GM12878 (cell line): ENCODE results near the gene ZNF311. TPM values are rescaled to one million over a fixed set of nuclear protein-coding genes. Genes with fewer than 3 reads are reported as not detected.

Experiments used
- ATAC-seq: fragments of 200-7000 bp; cut with Tn5 transposase; 3 replicates; pipeline ENCODE4 v1.9.1; 2020; ENCODE audit warnings: mild to moderate bottlenecking, moderate library complexity
- BruUV-seq: library from RNA; stranded (reverse); fragments of 400-500 nt; replicated peaks from 2 replicates; lab custom pipeline; 2021; lab: Mats Ljungman, UMichigan
- CTCF ChIA-PET: fragments of 300-600 bp; sonication (Branson Sonifier 250); formaldehyde crosslinking; extraction: SDS; loops from one replicate; lab custom pipeline; 2021; ENCODE audit warnings: inconsistent platforms; lab: Yijun Ruan, JAX
- POLR2A ChIA-PET: fragments of 350-600 bp; formaldehyde crosslinking; extraction: SDS; loops from one replicate; lab custom pipeline; 2021; ENCODE audit warnings: inconsistent platforms; lab: Charles Lee
- RAD21 ChIA-PET: fragments of 300-600 bp; sonication (Branson Sonifier 250); formaldehyde crosslinking; loops from one replicate; lab custom pipeline; 2023; ENCODE audit warnings: antibody characterized with exemption; ENCODE audit not compliant: unreplicated experiment; lab: Charles Lee
- SMC1A ChIA-PET: fragments of 300-600 bp; sonication (Branson Sonifier 250); formaldehyde crosslinking; loops from one replicate; lab custom pipeline; 2023; ENCODE audit not compliant: unreplicated experiment, uncharacterized antibody; lab: Charles Lee
- DNase-seq: peaks from one replicate; pipeline ENCODE4 v3.0.0-alpha.2; 2011; ENCODE audit warnings: low read depth, low spot score
- FAIRE-seq: peaks from 3 replicates; lab custom pipeline; 2011; peaks lifted over from hg19 to GRCh38; lab: Jason Lieb, UNC
- H2AFZ ChIP-seq: 2 replicates; pipeline ENCODE4 v1.6.0; 2011; ENCODE audit warnings: low read depth, low read length, control low read depth; ENCODE audit not compliant: control insufficient read depth
- H3K27ac ChIP-seq: 2 replicates; pipeline ENCODE4 v1.5.1; 2011; ENCODE audit warnings: control low read depth; ENCODE audit not compliant: control insufficient read depth, insufficient read depth
- H3K27me3 ChIP-seq, 2 experiments: replicated peaks in 1 of 2; 2 replicates each; pipeline versions ENCODE4 v1.6.0 to v1.6.1; 2011; ENCODE audit warnings: low read length in 1 of 2; ENCODE audit not compliant: control insufficient read depth in 2 of 2, insufficient read depth in 2 of 2
- H3K36me3 ChIP-seq, 2 experiments: 2 replicates each; pipeline ENCODE4 v1.5.1; 2011; ENCODE audit warnings: low read length in 1 of 2; ENCODE audit not compliant: control insufficient read depth in 2 of 2, insufficient read depth in 2 of 2
- H3K4me1 ChIP-seq: 2 replicates; pipeline ENCODE4 v1.6.1; 2011; ENCODE audit warnings: mild to moderate bottlenecking, low read length, moderate library complexity, mixed read lengths; ENCODE audit not compliant: control insufficient read depth, insufficient read depth
- H3K4me2 ChIP-seq: 2 replicates; pipeline ENCODE4 v1.6.0; 2011; ENCODE audit warnings: control low read depth; ENCODE audit not compliant: control insufficient read depth, insufficient read depth
- H3K4me3 ChIP-seq: fragments of 200-600 bp; sonication (generic); 2 replicates; pipeline ENCODE4 v1.5.1; 2016
- H3K79me2 ChIP-seq: 2 replicates; pipeline ENCODE4 v1.6.0; 2011; ENCODE audit warnings: low read length; ENCODE audit not compliant: control insufficient read depth, insufficient read depth
- H3K9ac ChIP-seq: 2 replicates; pipeline ENCODE4 v1.8.0; 2011; ENCODE audit warnings: low read length, control low read depth, mixed read lengths; ENCODE audit not compliant: control insufficient read depth, insufficient read depth
- H3K9me3 ChIP-seq: replicated peaks from 3 replicates; pipeline ENCODE4 v1.5.1; 2011; ENCODE audit warnings: mild to moderate bottlenecking, low read length; ENCODE audit not compliant: control insufficient read depth, insufficient read depth
- H4K20me1 ChIP-seq: 2 replicates; pipeline ENCODE4 v1.6.0; 2011; ENCODE audit not compliant: control insufficient read depth, insufficient read depth
- ASH2L ChIP-seq: fragments of 300-600, 200-600 bp; sonication (generic); IDR thresholded peaks from 2 replicates; pipeline ENCODE4 v1.6.1; 2017; ENCODE audit warnings: low read depth, mild to moderate bottlenecking, borderline replicate concordance
- ATF7 ChIP-seq: fragments of 450-650 bp; IDR thresholded peaks from 2 replicates; pipeline ENCODE4 v1.6.1; 2016; ENCODE audit warnings: low read depth, mild to moderate bottlenecking
- BMI1 ChIP-seq: fragments of 450-650 bp; IDR thresholded peaks from 2 replicates; pipeline ENCODE4 v1.6.1; 2016; ENCODE audit warnings: mild to moderate bottlenecking, moderate library complexity, borderline replicate concordance
- CUX1 ChIP-seq: IDR thresholded peaks from 2 replicates; pipeline ENCODE4 v1.6.1; 2012; ENCODE audit warnings: improper control_type of control experiment, low read depth, low read length; ENCODE audit not compliant: insufficient replicate concordance
- KDM1A ChIP-seq: fragments of 200-600 bp; sonication (generic); IDR thresholded peaks from 2 replicates; pipeline ENCODE4 v1.6.1; 2016; ENCODE audit warnings: borderline replicate concordance
- NFIC ChIP-seq: IDR thresholded peaks from 2 replicates; pipeline ENCODE4 v1.6.1; 2012; ENCODE audit warnings: low read depth, mild to moderate bottlenecking, inconsistent platforms, low read length, moderate library complexity
- NKRF ChIP-seq: fragments of 450-650 bp; conservative IDR thresholded peaks from 2 replicates; pipeline ENCODE4 v1.6.1; 2017; ENCODE audit warnings: mild to moderate bottlenecking, moderate library complexity
- PRDM15 ChIP-seq: fragments of 450-650 bp; formaldehyde crosslinking; IDR thresholded peaks from 2 replicates; pipeline ENCODE4 v1.4.0; 2020; ENCODE audit warnings: mild to moderate bottlenecking, moderate library complexity
- SREBF2 ChIP-seq: IDR thresholded peaks from 2 replicates; pipeline ENCODE4 v1.6.1; 2012; ENCODE audit warnings: mild to moderate bottlenecking, low read length
- TAF1 ChIP-seq: IDR thresholded peaks from 2 replicates; pipeline ENCODE4 v1.6.1; 2011; ENCODE audit warnings: mild to moderate bottlenecking, low read depth, low read length, borderline replicate concordance
- ZNF24 ChIP-seq: fragments of 450-650 bp; IDR thresholded peaks from 2 replicates; pipeline ENCODE4 v1.6.1; 2017; ENCODE audit warnings: antibody characterized with exemption, mild to moderate bottlenecking
- ZNF274 ChIP-seq: IDR thresholded peaks from one replicate; pipeline ENCODE4 v1.8.0; 2011; ENCODE audit not compliant: insufficient read length, insufficient read depth
- ZSCAN29 ChIP-seq: fragments of 450-650 bp; IDR thresholded peaks from 2 replicates; pipeline ENCODE4 v1.6.1; 2017; ENCODE audit warnings: mild to moderate bottlenecking, moderate library complexity
- WGBS: methylation state at CpG from one replicate; pipeline ENCODE4 v1.1.6; 2016; ENCODE audit warnings: low lambda C conversion rate; ENCODE audit not compliant: insufficient replicate concordance, insufficient coverage; ENCODE audit errors: missing lambda C conversion rate; 5-methylcytosine and 5-hydroxymethylcytosine counted together
- in situ Hi-C: fragments of 300-500 bp; cut with MboI; formaldehyde crosslinking; loops from 9 replicates; pipeline ENCODE4 v1.14.3; 2018; ENCODE audit warnings: mixed read lengths
- intact Hi-C: fragments of 100-400 bp; cut with micrococcal nuclease; formaldehyde crosslinking; loops from one replicate; pipeline ENCODE4 v1.14.2; 2022; ENCODE audit not compliant: unreplicated experiment
- polyA plus RNA-seq, 11 experiments: library from polyadenylated mRNA; depleted of rRNA in 4 of 11; unstranded in 6 of 11; stranded (reverse) in 5 of 11; fragments of >200 nt; fragmentation: Nextera tagmentation in 4 of 11; fragmentation: Illumina TruSeq in 1 of 11; extraction: Ambion mirVana in 4 of 11; extraction: Trizol in 1 of 11; gene quantifications; 1 replicate in 1 of 11; 2 replicates in 10 of 11; pipeline versions ENCODE4 v1.2.1 to v1.2.3, GENCODE V29; 2011 to 2016; ENCODE audit warnings: inconsistent platforms in 2 of 11, missing spikeins in 2 of 11, low read depth in 1 of 11
- total RNA-seq, 4 experiments: library from RNA; depleted of rRNA in 3 of 4; stranded (reverse); fragments of >200 nt in 3 of 4; fragmentation: Illumina TruSeq in 1 of 4; extraction: Trizol in 1 of 4; gene quantifications; 2 replicates each; pipeline versions ENCODE4 v1.2.1 to v1.2.3, GENCODE V29; 2013 to 2021

ZNF311 gene
- total and polyA plus RNA-seq, 10 of the 15 experiments (the other 5 are each of a cell fraction or from before 2014, with no cell fraction given), result 0.07 TPM; not detected in 9

GRCh38 chr6:29021434-29021833 is 16.3 kb upstream of the ZNF311 start:
- H4K20me1 ChIP-seq, result no peaks in the 10 kb centered on the region
- ATAC-seq (no peak), DNase-seq (no peak), FAIRE-seq (no peak)
- no peaks in the 10 kb centered on the region for H3K36me3 ChIP-seq
- RAD21 ChIA-PET, result interaction anchor here (0.6 kb wide), 1 partner anchor 187 kb away, joined by 3 read pairs; no protein-coding TSS in a partner anchor
- SMC1A ChIA-PET, result interaction anchor here (1.1 to 1.3 kb wide), 2 partner anchors 10 to 183 kb away, joined by 3 to 4 read pairs; no protein-coding TSS in a partner anchor
- no peaks in the 10 kb centered on the region for H3K79me2 ChIP-seq
- H3K9ac ChIP-seq, result no peak overlapping the region
- H3K4me3 ChIP-seq, result no peak overlapping the region
- WGBS, result 32% methylated on average over 2 of the region's 2 CpGs
- no TSS peak for BruUV-seq
- in situ Hi-C loops (no loop called here), intact Hi-C loops (no loop called here)
- POLR2A ChIA-PET, result no interaction called here
- no peaks in the 10 kb centered on the region; a peak in 1 of 4 replicates for H3K27me3 ChIP-seq
- no peak overlapping the region for H2AFZ ChIP-seq
- H3K4me1 ChIP-seq, result no peaks in the 10 kb centered on the region
- H3K4me2 ChIP-seq, result no peak overlapping the region
- no peak overlapping the region for H3K27ac ChIP-seq
- no peaks in the 10 kb centered on the region for H3K9me3 ChIP-seq
- CTCF ChIA-PET, result interaction anchor here (1.9 to 4.4 kb wide), 3 partner anchors 20 to 184 kb away, joined by 4 to 31 read pairs (median 7); no protein-coding TSS in a partner anchor
- TF ChIP-seq BMI1 (no peak), CUX1 (no peak), ZNF274 (no peak), ASH2L (no peak), ATF7 (no peak), ZNF24 (no peak), SREBF2 (no peak), NFIC (no peak), TAF1 (no peak), PRDM15 (CRISPR knock-in tag) (no peak), KDM1A (no peak), ZSCAN29 (no peak), NKRF (no peak)
